ENCODE results near the gene KLHL26.

Gene KLHL26

GRCh38 chr19:18683958-18684641, 47.3 kb downstream of the KLHL26 start:
- no peak for DNase-seq (ENCODE audit: extremely low read depth, insufficient read length)
- TF ChIP-seq CTCF (IDR thresholded peaks at IDR 0.05; ENCODE audit: insufficient read depth, low read length, poor library complexity, severe bottlenecking) = no peak
- Histone ChIP-seq H3K36me3 (ENCODE audit: control insufficient read depth, insufficient read depth, low read length) (no peaks in the 10 kb centered on the region), H3K27me3 (replicated peaks; ENCODE audit: control insufficient read depth, insufficient read depth, low read length) (no peaks in the 10 kb centered on the region), H3K4me3 (replicated peaks; ENCODE audit: low read depth, low read length) (peak overlapping the region; percentile 83)

GRCh38 chr19:18684642-18684993, 47.8 kb downstream of the KLHL26 start:
- TF ChIP-seq CTCF (IDR thresholded peaks at IDR 0.05; ENCODE audit: insufficient read depth, low read length, poor library complexity, severe bottlenecking) = no peak
- H3K36me3 ChIP-seq (ENCODE audit: control insufficient read depth, insufficient read depth, low read length) = no peaks in the 10 kb centered on the region
- H3K4me3 ChIP-seq (replicated peaks; ENCODE audit: low read depth, low read length) = no peak overlapping the region
- DNase-seq (ENCODE audit: extremely low read depth, insufficient read length) = no peak
- H3K27me3 ChIP-seq (replicated peaks; ENCODE audit: control insufficient read depth, insufficient read depth, low read length) = no peaks in the 10 kb centered on the region

GRCh38 chr19:18685597-18686190, 48.9 kb downstream of the KLHL26 start:
- Histone ChIP-seq H3K36me3 (ENCODE audit: control insufficient read depth, insufficient read depth, low read length) (no peaks in the 10 kb centered on the region), H3K27me3 (replicated peaks; ENCODE audit: control insufficient read depth, insufficient read depth, low read length) (no peaks in the 10 kb centered on the region), H3K4me3 (replicated peaks; ENCODE audit: low read depth, low read length) (no peak overlapping the region)
- TF ChIP-seq CTCF (IDR thresholded peaks at IDR 0.05; ENCODE audit: insufficient read depth, low read length, poor library complexity, severe bottlenecking) = no peak
- DNase-seq (ENCODE audit: extremely low read depth, insufficient read length) = no peak

- H3K36me3 ChIP-seq (ENCODE audit: control insufficient read depth, insufficient read depth, low read length) = no peaks in the 10 kb centered on the region
- no peak overlapping the region for H3K4me3 ChIP-seq (replicated peaks; ENCODE audit: low read depth, low read length)
- H3K27me3 ChIP-seq (replicated peaks; ENCODE audit: control insufficient read depth, insufficient read depth, low read length) = no peaks in the 10 kb centered on the region
- no peak for DNase-seq (ENCODE audit: extremely low read depth, insufficient read length)
- no peak for TF ChIP-seq CTCF (IDR thresholded peaks at IDR 0.05; ENCODE audit: insufficient read depth, low read length, poor library complexity, severe bottlenecking)
Measured at GRCh38 chr19:18687740-18688465, 51.1 kb downstream of the KLHL26 start.

- no peaks in the 10 kb centered on the region for H3K27me3 ChIP-seq (replicated peaks; ENCODE audit: control insufficient read depth, insufficient read depth, low read length)
- DNase-seq (ENCODE audit: extremely low read depth, insufficient read length) = no peak
- H3K36me3 ChIP-seq (ENCODE audit: control insufficient read depth, insufficient read depth, low read length) = no peaks in the 10 kb centered on the region
- no peak overlapping the region for H3K4me3 ChIP-seq (replicated peaks; ENCODE audit: low read depth, low read length)
- no peak for TF ChIP-seq CTCF (IDR thresholded peaks at IDR 0.05; ENCODE audit: insufficient read depth, low read length, poor library complexity, severe bottlenecking)
Measured at GRCh38 chr19:18696023-18696422, 59.2 kb downstream of the KLHL26 start.
